ENCODE results near the gene CD2AP. TPM values are rescaled to one million over a fixed set of nuclear protein-coding genes. Genes with fewer than 3 reads are reported as not detected.

CD2AP gene
- total RNA-seq, 1 donor from 2014 or later: 68.8 TPM

- Histone ChIP-seq H3K9ac (ENCODE audit: low read length) (no peak overlapping the region), H3K36me3 (ENCODE audit: insufficient read depth, low read length) (peaks cover 19% of the 10 kb centered on the region), H2AFZ (ENCODE audit: low read depth, low read length) (no peak overlapping the region), H3K27ac (ENCODE audit: low read depth, low read length) (no peak overlapping the region), H3K79me2 (ENCODE audit: insufficient read depth, low read length) (no peaks in the 10 kb centered on the region), H3K9me3 (ENCODE audit: insufficient read depth, low read depth, low read length) (no peaks in the 10 kb centered on the region), H3K4me1 (ENCODE audit: insufficient read depth, low read length) (no peaks in the 10 kb centered on the region), H3K4me3 (ENCODE audit: insufficient read depth, low read depth, low read length) (no peak overlapping the region), H3K27me3 (ENCODE audit: insufficient read depth, low read length) (no peaks in the 10 kb centered on the region), H4K20me1 (ENCODE audit: insufficient read depth, low read length) (no peaks in the 10 kb centered on the region), H3K4me2 (ENCODE audit: low read length) (no peak overlapping the region)
- Mint-ChIP-seq H3K27me3 (ENCODE audit: low read depth, unreplicated experiment) (no peaks in the 10 kb centered on the region), H3K9me3 (ENCODE audit: unreplicated experiment) (no peaks in the 10 kb centered on the region), H3K4me3 (ENCODE audit: unreplicated experiment) (no peak overlapping the region), H3K27ac (ENCODE audit: unreplicated experiment) (no peak overlapping the region), H3K36me3 (ENCODE audit: low read depth, unreplicated experiment) (peaks cover 8% of the 10 kb centered on the region), H3K4me1 (ENCODE audit: low read depth, unreplicated experiment) (peaks cover 3% of the 10 kb centered on the region)
- DNase-seq (ENCODE audit: low read depth): no peak
- no peak for FAIRE-seq
- no peak for TF ChIP-seq CTCF (IDR thresholded peaks at IDR 0.05; ENCODE audit: insufficient read depth, low read depth, low read length)
- TF ChIP-seq EZH2 (IDR thresholded peaks at IDR 0.05; ENCODE audit: insufficient read depth, low read length): no peak
Measured at GRCh38 chr6:47598367-47598766, 120.8 kb downstream of the CD2AP start.

DNA sequence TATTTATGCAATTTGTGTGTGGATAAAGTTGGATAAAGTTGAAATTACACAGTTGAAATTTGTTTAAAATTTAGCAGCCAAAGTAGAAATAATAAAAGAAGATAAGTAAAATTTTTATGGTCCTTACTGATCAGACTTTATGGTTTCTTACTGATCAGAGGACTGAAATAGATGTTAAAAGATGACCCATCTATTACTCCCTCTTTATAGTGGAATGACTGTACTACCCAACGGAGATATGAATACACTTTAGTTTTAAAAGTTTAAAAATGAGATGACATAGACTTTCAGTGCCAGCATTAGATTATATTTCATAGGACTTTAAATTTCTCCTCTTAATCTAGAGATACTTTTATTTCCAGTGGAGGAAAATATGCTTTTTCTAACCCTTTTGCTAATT, 121.9 kb downstream of the CD2AP start:
- no peaks in the 10 kb centered on the region for H3K27me3 Mint-ChIP-seq (ENCODE audit: low read depth, unreplicated experiment)
- H3K36me3 Mint-ChIP-seq (ENCODE audit: low read depth, unreplicated experiment): peaks cover 8% of the 10 kb centered on the region
- no peak overlapping the region for H3K4me2 ChIP-seq (ENCODE audit: low read length)
- no peak overlapping the region for H3K27ac ChIP-seq (ENCODE audit: low read depth, low read length)
- peaks cover 3% of the 10 kb centered on the region for H3K4me1 Mint-ChIP-seq (ENCODE audit: low read depth, unreplicated experiment)
- no peaks in the 10 kb centered on the region for H3K9me3 Mint-ChIP-seq (ENCODE audit: unreplicated experiment)
- H3K36me3 ChIP-seq (ENCODE audit: insufficient read depth, low read length): peaks cover 24% of the 10 kb centered on the region
- H3K27ac Mint-ChIP-seq (ENCODE audit: unreplicated experiment): no peak overlapping the region
- FAIRE-seq (no peak), DNase-seq (ENCODE audit: low read depth) (no peak)
- H3K4me1 ChIP-seq (ENCODE audit: insufficient read depth, low read length): no peaks in the 10 kb centered on the region
- no peak overlapping the region for H3K4me3 ChIP-seq (ENCODE audit: insufficient read depth, low read depth, low read length)
- no peak for TF ChIP-seq CTCF (IDR thresholded peaks at IDR 0.05; ENCODE audit: insufficient read depth, low read depth, low read length)
- no peak for TF ChIP-seq EZH2 (IDR thresholded peaks at IDR 0.05; ENCODE audit: insufficient read depth, low read length)
- no peak overlapping the region for H2AFZ ChIP-seq (ENCODE audit: low read depth, low read length)
- H3K9me3 ChIP-seq (ENCODE audit: insufficient read depth, low read depth, low read length): no peaks in the 10 kb centered on the region
- no peak overlapping the region for H3K9ac ChIP-seq (ENCODE audit: low read length)
- no peaks in the 10 kb centered on the region for H3K79me2 ChIP-seq (ENCODE audit: insufficient read depth, low read length)
- no peaks in the 10 kb centered on the region for H4K20me1 ChIP-seq (ENCODE audit: insufficient read depth, low read length)
- H3K27me3 ChIP-seq (ENCODE audit: insufficient read depth, low read length): no peaks in the 10 kb centered on the region
- no peak overlapping the region for H3K4me3 Mint-ChIP-seq (ENCODE audit: unreplicated experiment)

GRCh38 chr6:47603227-47603626, 125.6 kb downstream of the CD2AP start:
- H3K4me1 Mint-ChIP-seq (ENCODE audit: low read depth, unreplicated experiment): no peaks in the 10 kb centered on the region
- H3K27me3 Mint-ChIP-seq (ENCODE audit: low read depth, unreplicated experiment): no peaks in the 10 kb centered on the region
- TF ChIP-seq CTCF (IDR thresholded peaks at IDR 0.05; ENCODE audit: insufficient read depth, low read depth, low read length) (no peak), EZH2 (IDR thresholded peaks at IDR 0.05; ENCODE audit: insufficient read depth, low read length) (no peak)
- H3K9ac ChIP-seq (ENCODE audit: low read length): no peak overlapping the region
- FAIRE-seq (no peak), DNase-seq (ENCODE audit: low read depth) (no peak)
- H2AFZ ChIP-seq (ENCODE audit: low read depth, low read length): no peak overlapping the region
- no peak overlapping the region for H3K27ac Mint-ChIP-seq (ENCODE audit: unreplicated experiment)
- no peaks in the 10 kb centered on the region for H3K27me3 ChIP-seq (ENCODE audit: insufficient read depth, low read length)
- no peaks in the 10 kb centered on the region for H3K4me1 ChIP-seq (ENCODE audit: insufficient read depth, low read length)
- H3K79me2 ChIP-seq (ENCODE audit: insufficient read depth, low read length): no peaks in the 10 kb centered on the region
- no peaks in the 10 kb centered on the region for H4K20me1 ChIP-seq (ENCODE audit: insufficient read depth, low read length)
- no peak overlapping the region for H3K4me3 Mint-ChIP-seq (ENCODE audit: unreplicated experiment)
- H3K36me3 Mint-ChIP-seq (ENCODE audit: low read depth, unreplicated experiment): peaks cover 4% of the 10 kb centered on the region
- no peak overlapping the region for H3K4me2 ChIP-seq (ENCODE audit: low read length)
- H3K36me3 ChIP-seq (ENCODE audit: insufficient read depth, low read length): peaks cover 17% of the 10 kb centered on the region
- H3K4me3 ChIP-seq (ENCODE audit: insufficient read depth, low read depth, low read length): no peak overlapping the region
- no peaks in the 10 kb centered on the region for H3K9me3 ChIP-seq (ENCODE audit: insufficient read depth, low read depth, low read length)
- H3K9me3 Mint-ChIP-seq (ENCODE audit: unreplicated experiment): no peaks in the 10 kb centered on the region
- no peak overlapping the region for H3K27ac ChIP-seq (ENCODE audit: low read depth, low read length)
